HG02623 (cell line): Measurements from ENCODE around the gene TMUB1.

Source experiments
- ATAC-seq: cut with Tn5 transposase; IDR thresholded peaks from one replicate; pipeline ENCODE4 v1.9.1; 2021; ENCODE audit warnings: moderate library complexity; ENCODE audit not compliant: unreplicated experiment

Gene TMUB1

GRCh38 chr7:151035026-151035717 is 48.1 kb downstream of the TMUB1 start:
- ATAC-seq = no peak

- ATAC-seq = no peak
Measured at GRCh38 chr7:151034312-151035025, 48.8 kb downstream of the TMUB1 start.

GRCh38 chr7:151033864-151034249 is 49.4 kb downstream of the TMUB1 start:
- no peak for ATAC-seq

GRCh38 chr7:151032936-151033863 is 50.1 kb downstream of the TMUB1 start:
- ATAC-seq = no peak
